Pancreas (tissue), 10 donors: ENCODE results near the gene GORASP2. TPM values are rescaled to one million over a fixed set of nuclear protein-coding genes. Genes with fewer than 3 reads are reported as not detected.

ENCODE experiments used
- ATAC-seq, 4 donors: fragments of 200-7000 bp; cut with Tn5 transposase; one replicate each; pipeline versions ENCODE4 v1.8.0 to v1.9.1; 2020; ENCODE audit warnings: mild to moderate bottlenecking in 4 of 4, moderate library complexity in 4 of 4
- DNase-seq, 6 donors: peaks; one replicate each; pipeline ENCODE4 v3.0.0-alpha.2; 2020
- FAIRE-seq: peaks from 2 replicates; lab custom pipeline; 2012; peaks lifted over from hg19 to GRCh38; lab: Jason Lieb, UNC
- H3K27ac ChIP-seq, 4 donors: fragments of 200-600 bp; sonication (generic); 1 replicate in 3 of 4; 2 replicates in 1 of 4; pipeline versions ENCODE4 v1.5.0 to v1.8.0; 2020
- H3K27me3 ChIP-seq, 4 donors: fragments of 200-600 bp; one replicate each; pipeline ENCODE4 v1.8.0; 2021
- H3K36me3 ChIP-seq, 3 donors: fragments of 200-600 bp; sonication (generic) in 1 of 3; one replicate each; pipeline versions ENCODE4 v1.5.0 to v1.8.0; 2020 to 2021
- H3K4me1 ChIP-seq, 3 donors: fragments of 200-600 bp; one replicate each; pipeline ENCODE4 v1.8.0; 2021
- H3K4me3 ChIP-seq, 4 donors: fragments of 200-600 bp; sonication (generic) in 2 of 4; one replicate each; pipeline versions ENCODE4 v1.5.0 to v1.8.0; 2020 to 2021
- H3K9me3 ChIP-seq, 4 donors: fragments of 200-600 bp; one replicate each; pipeline ENCODE4 v1.8.0; 2021
- WGBS, 2 donors: extraction: QIAGEN DNeasy Blood & Tissue Kit; methylation state at CpG; one replicate each; pipeline ENCODE4 v1.1.7; 2013; 5-methylcytosine and 5-hydroxymethylcytosine counted together
- intact Hi-C, 3 donors: fragments of 100-400 bp; cut with DNase I; formaldehyde crosslinking; loops; one replicate each; pipeline versions ENCODE4 v1.11.1 to v1.14.2; 2022
- polyA plus RNA-seq, 2 donors: library from polyadenylated mRNA; stranded (reverse); fragments of 200-250 nt; gene quantifications; one replicate each; pipeline ENCODE4 v1.2.3, GENCODE V29; 2013
- total RNA-seq, 6 donors: library from RNA; stranded (reverse); fragmentation: NEBNext Ultra II Directional in 4 of 6; extraction: Animal tissue kit (Norgen Biotek cat#: 25700) in 4 of 6; gene quantifications; one replicate each; pipeline versions ENCODE4 v1.2.1 to v1.2.4, GENCODE V29; 2021 to 2023
- TF ChIP-seq, protein P1 (sequence below), 4 donors: fragments of 200-600 bp; sonication (generic) in 3 of 4; IDR thresholded peaks; one replicate each; pipeline versions ENCODE4 v1.5.0 to v1.8.0; 2021; ENCODE audit warnings: antibody characterized with exemption in 4 of 4
- donor health status: healthy with polysubstance abuse.
- donor health status: DM: no; HTN: no; CAD: no; lungs with moderate emphysema.
- donor health status: DM: no; HTN: no; CAD: no.
- donor health status: control.
- donor health status: control.
- donor health status: Bipolar disorder and iron deficiency.
- donor health status: DM: yes; HTN: yes; CAD: no.
- donor health status: DM: no; HTN: no; CAD: no.
- donor health status: DM: no; HTN: no; CAD: no.
- donor health status: DM: yes; HTN: yes; CAD: no.

The GORASP2 gene
- total and polyA plus RNA-seq, 8 donors: 22.6 to 52.4 (median 41.0) TPM

GRCh38 chr2:170953941-170954340, 24.9 kb downstream of the GORASP2 start:
- FAIRE-seq: no peak
- no peak overlapping the region for H3K4me3 ChIP-seq
- TF ChIP-seq, protein P1, sequence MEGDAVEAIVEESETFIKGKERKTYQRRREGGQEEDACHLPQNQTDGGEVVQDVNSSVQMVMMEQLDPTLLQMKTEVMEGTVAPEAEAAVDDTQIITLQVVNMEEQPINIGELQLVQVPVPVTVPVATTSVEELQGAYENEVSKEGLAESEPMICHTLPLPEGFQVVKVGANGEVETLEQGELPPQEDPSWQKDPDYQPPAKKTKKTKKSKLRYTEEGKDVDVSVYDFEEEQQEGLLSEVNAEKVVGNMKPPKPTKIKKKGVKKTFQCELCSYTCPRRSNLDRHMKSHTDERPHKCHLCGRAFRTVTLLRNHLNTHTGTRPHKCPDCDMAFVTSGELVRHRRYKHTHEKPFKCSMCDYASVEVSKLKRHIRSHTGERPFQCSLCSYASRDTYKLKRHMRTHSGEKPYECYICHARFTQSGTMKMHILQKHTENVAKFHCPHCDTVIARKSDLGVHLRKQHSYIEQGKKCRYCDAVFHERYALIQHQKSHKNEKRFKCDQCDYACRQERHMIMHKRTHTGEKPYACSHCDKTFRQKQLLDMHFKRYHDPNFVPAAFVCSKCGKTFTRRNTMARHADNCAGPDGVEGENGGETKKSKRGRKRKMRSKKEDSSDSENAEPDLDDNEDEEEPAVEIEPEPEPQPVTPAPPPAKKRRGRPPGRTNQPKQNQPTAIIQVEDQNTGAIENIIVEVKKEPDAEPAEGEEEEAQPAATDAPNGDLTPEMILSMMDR (IDR thresholded peaks at IDR 0.05): no peak

GRCh38 chr2:170963386-170963785, 34.3 kb downstream of the GORASP2 start:
- no peak overlapping the region for H3K27ac ChIP-seq
- no peaks in the 10 kb centered on the region for H3K4me1 ChIP-seq
- H3K27me3 ChIP-seq: no peaks in the 10 kb centered on the region
- WGBS, 2 donors: 85 to 91% methylated on average over 3 to 5 of the region's 5 CpGs
- no peak for DNase-seq
- H3K9me3 ChIP-seq: no peaks in the 10 kb centered on the region
- H3K36me3 ChIP-seq: peaks cover 6 to 65% (median 48%) of the 10 kb centered on the region in 3 donors
- ATAC-seq: no peak
- TF ChIP-seq, protein P1 (IDR thresholded peaks at IDR 0.05): no peak
- H3K4me3 ChIP-seq: no peak overlapping the region
- no peak for FAIRE-seq
- intact Hi-C loops: no loop called here

More at GRCh38 chr2:170953941-170954340, 24.9 kb downstream of the GORASP2 start:
- H3K4me1 ChIP-seq: no peaks in the 10 kb centered on the region
- intact Hi-C loops: no loop called here
- no peak overlapping the region for H3K27ac ChIP-seq
- H3K9me3 ChIP-seq: no peaks in the 10 kb centered on the region
- WGBS, 2 donors: 69 to 76% methylated on average over 4 of the region's 4 CpGs
- H3K36me3 ChIP-seq: peaks cover 7 to 78% (median 44%) of the 10 kb centered on the region in 3 donors
- DNase-seq (no peak), ATAC-seq (no peak)
- no peaks in the 10 kb centered on the region for H3K27me3 ChIP-seq

GRCh38 chr2:170965446-170966225, 36.6 kb downstream of the GORASP2 start:
- Histone ChIP-seq H3K4me1 (no peaks in the 10 kb centered on the region), H3K9me3 (no peaks in the 10 kb centered on the region), H3K27ac (no peak overlapping the region), H3K36me3 (peaks cover 6 to 55% (median 48%) of the 10 kb centered on the region in 3 donors), H3K4me3 (no peak overlapping the region), H3K27me3 (no peaks in the 10 kb centered on the region)
- FAIRE-seq (no peak), ATAC-seq (no peak), DNase-seq (no peak)
- TF ChIP-seq, protein P1 (IDR thresholded peaks at IDR 0.05): no peak
- intact Hi-C loops: loop anchor here in 1 of 3 donors (5.0 kb wide), 1 partner anchor 452 kb away; no protein-coding TSS in a partner anchor
- 78 to 81% methylated on average over 20 of the region's 20 CpGs for WGBS, 2 donors

- intact Hi-C loops: loop anchor here in 1 of 3 donors (5.0 kb wide), 1 partner anchor 450 kb away; no protein-coding TSS in a partner anchor
- Histone ChIP-seq H3K27me3 (no peaks in the 10 kb centered on the region), H3K4me3 (no peak overlapping the region), H3K36me3 (peaks cover 6 to 44% (median 38%) of the 10 kb centered on the region in 3 donors), H3K9me3 (no peaks in the 10 kb centered on the region), H3K4me1 (no peaks in the 10 kb centered on the region), H3K27ac (no peak overlapping the region)
- peak in 1 of 4 donors; percentile 26 for ATAC-seq
- 74 to 78% methylated on average over 13 of the region's 13 CpGs for WGBS, 2 donors
- FAIRE-seq: no peak
- DNase-seq: no peak
- TF ChIP-seq, protein P1 (IDR thresholded peaks at IDR 0.05): no peak
Observed at GRCh38 chr2:170966648-170967396, 37.8 kb downstream of the GORASP2 start.
